GM18951 (cell line): ENCODE measurements around the gene TRRAP.

Experiments used
- POLR2A ChIP-seq: IDR thresholded peaks from 4 replicates; pipeline ENCODE4 v1.6.1; 2011; ENCODE audit warnings: mild to moderate bottlenecking; ENCODE audit not compliant: insufficient read length, insufficient read depth; ENCODE audit errors: extremely low read depth
- in situ Hi-C: fragments of 300-500 bp; cut with MboI; formaldehyde crosslinking; loops from one replicate; pipeline ENCODE4 v1.12.0; 2022; ENCODE audit warnings: low sequenced_read_pairs, mixed read lengths, inconsistent platforms; ENCODE audit not compliant: unreplicated experiment

TRRAP gene

DNA sequence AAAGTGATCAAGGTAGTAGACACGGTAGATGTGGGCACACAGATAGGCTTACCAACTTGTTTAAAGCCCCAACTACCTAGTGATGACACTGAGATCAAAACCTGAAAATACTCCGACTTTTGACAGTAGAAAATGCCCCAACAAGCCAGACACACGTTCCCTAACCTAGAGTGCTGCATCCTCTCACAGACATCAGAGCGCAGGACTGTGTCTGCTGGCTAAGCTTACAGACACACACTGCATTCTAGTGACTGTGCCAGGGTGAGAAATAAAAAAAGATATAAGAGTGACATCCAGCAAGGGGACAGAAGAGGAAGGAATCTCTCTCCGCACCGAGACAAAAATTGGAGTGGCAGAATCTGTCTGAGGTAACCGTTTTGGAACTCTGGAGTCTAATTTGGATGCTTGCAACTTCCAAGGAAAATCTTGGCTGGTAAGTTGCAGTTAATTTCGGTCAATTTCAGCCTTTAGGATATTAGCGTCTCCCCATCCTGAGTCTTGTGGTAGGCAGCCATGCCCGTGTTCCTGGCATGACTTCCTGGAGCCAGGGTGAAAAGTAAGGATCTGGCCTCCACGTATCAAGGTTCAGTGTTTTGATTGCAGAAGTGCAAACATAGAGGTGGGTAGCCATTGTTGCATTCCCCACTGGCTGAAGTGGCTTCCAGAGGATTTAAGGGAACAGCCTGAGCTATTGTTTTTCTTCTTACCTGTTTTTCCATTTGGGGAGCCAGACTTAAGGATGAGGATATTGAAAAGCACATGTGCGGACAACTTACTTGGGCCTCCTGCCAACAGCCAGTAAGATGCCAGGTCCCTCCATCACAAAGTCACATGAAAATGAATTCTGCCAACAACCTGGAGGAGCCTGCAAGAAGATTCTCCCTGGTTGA, 141.4 kb downstream of the TRRAP start:
- in situ Hi-C loops = no loop called here
- TF ChIP-seq POLR2A = no peak

DNA sequence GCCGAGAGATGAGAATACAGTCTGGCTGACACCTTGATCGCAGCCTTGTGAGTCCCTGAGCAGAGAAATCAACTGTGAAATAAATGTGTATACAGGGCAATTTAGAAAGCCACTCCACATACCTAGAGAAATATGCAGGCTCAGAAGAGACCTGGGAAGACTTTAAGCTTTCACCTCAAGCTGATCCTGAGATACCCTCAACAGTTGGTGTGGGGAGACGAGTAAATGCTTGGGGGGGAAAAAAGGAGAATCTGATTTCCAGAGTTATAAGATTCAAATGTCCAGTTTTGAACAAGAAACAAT, 142.0 kb downstream of the TRRAP start:
- in situ Hi-C loops = no loop called here
- no peak for TF ChIP-seq POLR2A

- in situ Hi-C loops = no loop called here
- TF ChIP-seq POLR2A = no peak
These were observed 143.7 kb downstream of the TRRAP start for GRCh38 chr7:99021941-99022560.

- TF ChIP-seq POLR2A = no peak
- in situ Hi-C loops = no loop called here
These were observed 145.7 kb downstream of the TRRAP start for GRCh38 chr7:99024066-99024465.

GRCh38 chr7:99027241-99027640, 148.9 kb downstream of the TRRAP start:
- in situ Hi-C loops = no loop called here

GRCh38 chr7:99027841-99028240, 149.5 kb downstream of the TRRAP start:
- TF ChIP-seq POLR2A = no peak
- in situ Hi-C loops = no loop called here

More at GRCh38 chr7:99027241-99027640, 148.9 kb downstream of the TRRAP start:
- TF ChIP-seq POLR2A = no peak

- in situ Hi-C loops = no loop called here
- no peak for TF ChIP-seq POLR2A
These were observed 150.1 kb downstream of the TRRAP start for GRCh38 chr7:99028261-99028973.

GRCh38 chr7:99029466-99030435, 151.4 kb downstream of the TRRAP start:
- no peak for TF ChIP-seq POLR2A
- in situ Hi-C loops = no loop called here

GRCh38 chr7:99030457-99030856, 152.1 kb downstream of the TRRAP start:
- in situ Hi-C loops = no loop called here
- no peak for TF ChIP-seq POLR2A

DNA sequence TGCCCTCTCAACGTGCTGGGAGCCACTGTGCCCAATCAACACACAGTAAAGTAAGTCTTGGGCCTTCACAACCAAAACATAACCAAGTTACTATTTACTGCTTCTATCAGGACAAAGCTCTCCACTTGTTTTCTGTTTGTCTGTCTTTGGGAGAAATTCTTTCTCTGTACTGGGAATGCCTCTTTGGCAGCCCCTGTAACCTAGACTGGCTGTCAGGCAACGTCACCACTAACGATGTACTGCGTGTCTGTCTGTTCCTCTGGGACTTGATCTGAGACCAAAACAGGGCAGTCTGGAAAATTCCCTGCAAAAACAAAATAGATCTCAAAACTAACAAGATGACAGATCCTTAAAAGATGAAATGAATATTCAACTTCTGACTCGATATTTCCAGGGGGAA, 152.6 kb downstream of the TRRAP start:
- no peak for TF ChIP-seq POLR2A
- in situ Hi-C loops = no loop called here

- in situ Hi-C loops = no loop called here
- no peak for TF ChIP-seq POLR2A
These were observed 153.2 kb downstream of the TRRAP start for GRCh38 chr7:99031496-99031895.

DNA sequence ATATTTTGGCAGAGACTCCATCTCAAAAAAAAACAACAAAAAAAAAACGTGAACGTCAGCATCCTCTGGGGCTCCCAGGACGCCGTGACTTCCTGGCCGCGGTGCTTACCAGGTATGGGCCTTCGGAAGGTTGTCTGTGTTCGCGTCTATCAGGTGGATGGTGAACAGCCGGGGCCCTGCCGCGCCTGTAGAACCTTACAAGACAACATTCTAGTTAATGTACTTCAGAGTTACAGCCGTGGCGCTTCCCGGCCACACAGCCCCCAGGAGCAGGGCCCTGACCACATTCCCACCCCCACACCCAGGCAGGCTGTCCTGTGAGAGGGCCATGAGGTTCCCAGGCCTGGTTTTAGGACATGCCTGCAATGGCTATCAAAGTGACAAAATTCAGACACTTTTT, 154.6 kb downstream of the TRRAP start:
- TF ChIP-seq POLR2A = no peak
- in situ Hi-C loops = no loop called here

DNA sequence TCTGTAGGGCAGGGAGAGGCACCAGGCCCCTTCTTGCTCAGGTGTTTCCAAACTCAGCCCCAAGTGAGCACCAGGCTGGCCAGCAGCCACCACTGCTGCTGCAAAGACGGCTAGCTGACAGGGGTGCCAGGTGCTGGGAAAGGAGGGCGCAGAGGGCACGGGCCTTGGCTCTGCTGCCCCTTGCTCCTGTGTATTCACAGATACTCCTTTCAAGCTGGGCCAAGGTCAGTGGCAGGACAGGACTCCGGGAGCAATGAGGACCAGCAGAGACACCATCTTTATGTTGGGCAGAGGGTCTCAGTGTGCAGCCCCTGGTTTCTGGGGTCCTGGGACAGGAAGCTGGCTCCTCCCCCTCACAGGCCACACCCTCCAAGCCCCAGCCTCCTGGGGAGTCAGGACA, 155.4 kb downstream of the TRRAP start:
- in situ Hi-C loops = no loop called here
- TF ChIP-seq POLR2A = no peak
